Activated CD4-positive, alpha-beta T cell treated with anti-CD3 and anti-CD28 coated beads for 36 hours (primary cell): ENCODE results near the gene DKK2. TPM values are rescaled to one million over a fixed set of nuclear protein-coding genes. Genes with fewer than 3 reads are reported as not detected.
A peak's percentile ranks its signal among the peaks of the same experiment; 100 is the strongest.

Experiments
- ATAC-seq: fragments of 200-7000 bp; cut with Tn5 transposase; one replicate; pipeline ENCODE4 v1.10.0; 2021; ENCODE audit warnings: mild to moderate bottlenecking, moderate library complexity
- CTCF ChIA-PET: fragments of 350-600 bp; sonication (Branson Sonifier 250); formaldehyde crosslinking; loops from one replicate; lab custom pipeline; 2021; ENCODE audit warnings: antibody characterized with exemption; lab: Charles Lee
- POLR2A ChIA-PET: fragments of 350-600 bp; sonication (Branson Sonifier 250); formaldehyde crosslinking; loops from one replicate; lab custom pipeline; 2021; ENCODE audit warnings: antibody characterized with exemption, inconsistent platforms; lab: Charles Lee
- DNase-seq: peaks from one replicate; pipeline ENCODE4 v3.0.0-alpha.2; 2020
- H3K27ac Mint-ChIP-seq: one replicate; pipeline ENCODE4 v1.8.0; 2021; ENCODE audit warnings: mixed read lengths
- H3K27me3 Mint-ChIP-seq: one replicate; pipeline ENCODE4 v1.8.0; 2021; ENCODE audit warnings: mixed read lengths
- H3K36me3 Mint-ChIP-seq: one replicate; pipeline ENCODE4 v1.8.0; 2021; ENCODE audit warnings: low read depth, mixed read lengths
- H3K4me1 Mint-ChIP-seq: one replicate; pipeline ENCODE4 v1.8.0; 2021; ENCODE audit warnings: mixed read lengths
- H3K4me3 Mint-ChIP-seq: one replicate; pipeline ENCODE4 v1.8.0; 2021; ENCODE audit warnings: mild to moderate bottlenecking, moderate library complexity, mixed read lengths
- H3K9me3 Mint-ChIP-seq: one replicate; pipeline ENCODE4 v1.8.0; 2021; ENCODE audit warnings: low read depth, mixed read lengths
- intact Hi-C, 2 experiments: fragments of 100-400 bp; cut with DNase I in 1 of 2; cut with micrococcal nuclease in 1 of 2; formaldehyde crosslinking; loops; one replicate each; pipeline versions ENCODE4 v1.14.2 to v1.15.1; 2022 to 2024; cut with DNase I, micrococcal nuclease
- total RNA-seq, 2 experiments: library from RNA; stranded (reverse); gene quantifications; one replicate each; pipeline ENCODE4 v1.2.3, GENCODE V29; 2021

The DKK2 gene
- total RNA-seq, 2 experiments from 2014 or later = not detected

DNA sequence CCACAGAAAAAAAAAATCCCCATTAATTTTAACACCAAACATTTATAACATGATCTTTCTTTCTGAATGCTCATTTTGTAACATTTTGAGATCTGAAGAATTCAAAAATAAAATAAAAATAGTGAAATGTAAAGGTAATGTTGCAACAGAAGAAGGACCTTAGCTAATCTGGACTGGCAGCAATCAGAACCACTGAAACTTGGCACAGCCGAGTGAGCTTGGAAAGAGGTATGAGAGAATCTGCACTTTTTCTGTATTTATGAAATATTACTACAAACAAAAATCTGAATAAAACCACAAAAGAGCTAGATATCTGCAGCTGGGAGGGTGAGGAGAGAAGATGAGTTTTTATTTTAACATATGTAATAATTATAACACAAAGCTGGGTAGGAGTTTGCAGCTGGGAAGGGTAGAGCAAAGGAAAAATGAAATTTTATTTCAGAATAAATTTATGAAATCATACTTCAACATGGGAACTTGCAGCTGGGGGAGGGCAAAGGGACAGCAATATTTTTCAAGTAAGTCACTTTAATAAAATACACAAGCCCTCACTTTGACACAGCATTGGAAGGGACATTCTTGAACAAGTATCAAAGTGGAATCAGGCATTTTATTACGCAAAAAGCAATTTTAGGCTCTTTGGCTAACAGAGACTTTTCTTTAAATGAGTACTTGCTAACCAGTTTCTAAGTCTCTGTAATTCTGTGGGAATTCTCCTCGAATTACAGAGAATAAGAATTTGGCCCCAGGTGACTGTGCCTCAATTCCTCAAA lies 26.7 kb downstream of the DKK2 start:
- Mint-ChIP-seq H3K9me3 (no peaks in the 10 kb centered on the region), H3K27ac (no peak overlapping the region), H3K27me3 (no peaks in the 10 kb centered on the region), H3K4me3 (no peak overlapping the region), H3K4me1 (no peaks in the 10 kb centered on the region), H3K36me3 (no peaks in the 10 kb centered on the region)
- intact Hi-C loops = no loop called here
- no peak for DNase-seq
- CTCF ChIA-PET = no interaction called here
- no peak for ATAC-seq
- POLR2A ChIA-PET = no interaction called here

GRCh38 chr4:107008115-107008514 lies 28.0 kb downstream of the DKK2 start:
- CTCF ChIA-PET = no interaction called here
- no peaks in the 10 kb centered on the region for H3K36me3 Mint-ChIP-seq
- H3K4me1 Mint-ChIP-seq = no peaks in the 10 kb centered on the region
- POLR2A ChIA-PET = no interaction called here
- no peaks in the 10 kb centered on the region for H3K9me3 Mint-ChIP-seq
- DNase-seq (no peak), ATAC-seq (no peak)
- intact Hi-C loops = no loop called here
- no peak overlapping the region for H3K27ac Mint-ChIP-seq
- no peaks in the 10 kb centered on the region for H3K27me3 Mint-ChIP-seq
- H3K4me3 Mint-ChIP-seq = no peak overlapping the region

- ATAC-seq (no peak), DNase-seq (no peak)
- intact Hi-C loops = no loop called here
- H3K36me3 Mint-ChIP-seq = no peaks in the 10 kb centered on the region
- H3K9me3 Mint-ChIP-seq = no peaks in the 10 kb centered on the region
- no peak overlapping the region for H3K27ac Mint-ChIP-seq
- H3K4me1 Mint-ChIP-seq = no peaks in the 10 kb centered on the region
- H3K4me3 Mint-ChIP-seq = no peak overlapping the region
- H3K27me3 Mint-ChIP-seq = no peaks in the 10 kb centered on the region
- ChIA-PET CTCF (no interaction called here), POLR2A (no interaction called here)
Measured at GRCh38 chr4:107006218-107006617, 29.9 kb downstream of the DKK2 start.

DNA sequence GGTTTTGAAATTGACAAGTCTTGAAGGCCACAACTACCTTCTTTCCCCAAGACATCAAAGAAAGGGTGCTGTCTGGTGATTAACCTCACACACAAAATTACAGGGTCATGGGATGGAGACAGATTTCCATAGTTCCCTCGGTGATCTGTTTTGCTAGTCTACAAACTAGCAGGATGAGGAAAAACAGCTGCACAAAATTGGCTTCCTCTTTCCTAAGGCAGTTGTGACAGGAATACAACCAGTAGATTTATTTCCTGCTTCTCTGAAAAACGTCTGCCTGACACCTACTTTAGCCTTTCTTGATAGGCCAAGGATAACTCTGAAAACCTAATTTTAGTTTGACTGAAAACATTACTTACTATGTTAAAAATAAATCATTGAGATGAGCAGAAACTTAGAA lies 39.6 kb downstream of the DKK2 start:
- Mint-ChIP-seq H3K36me3 (no peaks in the 10 kb centered on the region), H3K4me3 (no peak overlapping the region), H3K9me3 (no peaks in the 10 kb centered on the region), H3K4me1 (no peaks in the 10 kb centered on the region), H3K27ac (no peak overlapping the region), H3K27me3 (peaks cover 2% of the 10 kb centered on the region)
- intact Hi-C loops = no loop called here
- no peak for ATAC-seq
- ChIA-PET CTCF (no interaction called here), POLR2A (no interaction called here)
- no peak for DNase-seq

GRCh38 chr4:106993827-106994226 lies 42.3 kb downstream of the DKK2 start:
- H3K9me3 Mint-ChIP-seq = no peaks in the 10 kb centered on the region
- H3K36me3 Mint-ChIP-seq = no peaks in the 10 kb centered on the region
- no peak overlapping the region for H3K27ac Mint-ChIP-seq
- intact Hi-C loops = no loop called here
- ChIA-PET CTCF (no interaction called here), POLR2A (no interaction called here)
- no peak for ATAC-seq
- no peaks in the 10 kb centered on the region for H3K4me1 Mint-ChIP-seq
- no peak for DNase-seq
- H3K4me3 Mint-ChIP-seq = no peak overlapping the region
- peaks cover 2% of the 10 kb centered on the region for H3K27me3 Mint-ChIP-seq

DNA sequence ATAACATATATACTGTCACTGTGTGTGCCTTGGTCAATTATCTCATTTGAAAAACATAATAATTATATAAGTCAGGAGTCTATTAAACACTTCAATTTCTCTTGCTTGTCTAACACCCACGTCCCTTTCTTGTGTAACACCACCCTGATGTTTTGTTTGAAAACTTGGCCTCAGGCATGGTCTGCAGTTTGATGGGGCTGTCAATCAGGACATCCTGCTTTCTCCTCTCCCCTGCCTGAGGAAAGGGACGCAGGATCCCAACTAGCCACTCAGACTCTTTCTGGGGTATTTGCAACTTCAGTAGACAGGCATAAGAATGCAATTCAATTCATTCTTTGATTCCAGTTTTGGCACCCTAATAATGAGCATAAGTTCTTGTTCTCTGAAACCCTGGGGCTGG lies 48.8 kb downstream of the DKK2 start:
- ChIA-PET POLR2A (no interaction called here), CTCF (no interaction called here)
- Mint-ChIP-seq H3K36me3 (no peaks in the 10 kb centered on the region), H3K4me1 (no peaks in the 10 kb centered on the region), H3K27ac (no peak overlapping the region), H3K4me3 (no peak overlapping the region), H3K27me3 (no peaks in the 10 kb centered on the region), H3K9me3 (no peaks in the 10 kb centered on the region)
- ATAC-seq = no peak
- intact Hi-C loops = no loop called here
- DNase-seq = no peak

- intact Hi-C loops = no loop called here
- ChIA-PET CTCF (no interaction called here), POLR2A (no interaction called here)
- no peaks in the 10 kb centered on the region for H3K4me1 Mint-ChIP-seq
- ATAC-seq = no peak
- no peak for DNase-seq
- no peaks in the 10 kb centered on the region for H3K9me3 Mint-ChIP-seq
- H3K4me3 Mint-ChIP-seq = no peak overlapping the region
- H3K36me3 Mint-ChIP-seq = no peaks in the 10 kb centered on the region
- no peak overlapping the region for H3K27ac Mint-ChIP-seq
- no peaks in the 10 kb centered on the region for H3K27me3 Mint-ChIP-seq
Measured at GRCh38 chr4:106986486-106986885, 49.6 kb downstream of the DKK2 start.

GRCh38 chr4:106985830-106986229 lies 50.3 kb downstream of the DKK2 start:
- H3K27ac Mint-ChIP-seq = no peak overlapping the region
- no peak overlapping the region for H3K4me3 Mint-ChIP-seq
- H3K4me1 Mint-ChIP-seq = no peaks in the 10 kb centered on the region
- no peaks in the 10 kb centered on the region for H3K27me3 Mint-ChIP-seq
- POLR2A ChIA-PET = no interaction called here
- H3K9me3 Mint-ChIP-seq = no peaks in the 10 kb centered on the region
- H3K36me3 Mint-ChIP-seq = no peaks in the 10 kb centered on the region
- CTCF ChIA-PET = no interaction called here
- ATAC-seq (no peak), DNase-seq (no peak)
- intact Hi-C loops = no loop called here

DNA sequence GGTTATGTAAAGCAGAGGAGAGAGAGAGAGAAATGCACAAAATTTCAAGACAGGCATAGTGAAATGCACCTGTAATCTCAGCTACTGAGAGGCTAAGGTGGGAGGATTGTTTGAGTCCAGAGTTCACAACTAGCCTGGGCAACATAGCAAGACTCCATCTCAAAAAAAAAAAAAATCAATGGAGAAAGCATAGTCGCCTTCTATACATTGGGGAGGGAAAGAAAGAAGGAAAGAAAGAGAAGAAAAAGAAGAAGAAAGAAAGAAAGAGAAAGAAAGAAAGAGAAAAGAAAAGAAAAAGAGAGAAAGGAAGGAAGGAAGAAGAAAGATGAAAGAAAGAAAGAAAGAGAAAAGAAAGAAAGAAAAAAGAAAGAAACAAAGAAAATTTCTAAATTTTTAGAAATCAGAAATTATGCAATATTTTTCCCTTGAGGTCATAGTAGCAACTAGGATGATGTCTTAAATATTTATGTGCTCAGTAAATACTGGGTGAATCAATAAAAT lies 53.4 kb downstream of the DKK2 start:
- no peaks in the 10 kb centered on the region for H3K36me3 Mint-ChIP-seq
- H3K4me1 Mint-ChIP-seq = no peaks in the 10 kb centered on the region
- no peak overlapping the region for H3K4me3 Mint-ChIP-seq
- H3K27ac Mint-ChIP-seq = peak overlapping the region; percentile 17
- POLR2A ChIA-PET = no interaction called here
- no peaks in the 10 kb centered on the region for H3K9me3 Mint-ChIP-seq
- H3K27me3 Mint-ChIP-seq = peaks cover 4% of the 10 kb centered on the region
- CTCF ChIA-PET = no interaction called here
- no peak for ATAC-seq
- intact Hi-C loops = no loop called here
- DNase-seq = no peak

DNA sequence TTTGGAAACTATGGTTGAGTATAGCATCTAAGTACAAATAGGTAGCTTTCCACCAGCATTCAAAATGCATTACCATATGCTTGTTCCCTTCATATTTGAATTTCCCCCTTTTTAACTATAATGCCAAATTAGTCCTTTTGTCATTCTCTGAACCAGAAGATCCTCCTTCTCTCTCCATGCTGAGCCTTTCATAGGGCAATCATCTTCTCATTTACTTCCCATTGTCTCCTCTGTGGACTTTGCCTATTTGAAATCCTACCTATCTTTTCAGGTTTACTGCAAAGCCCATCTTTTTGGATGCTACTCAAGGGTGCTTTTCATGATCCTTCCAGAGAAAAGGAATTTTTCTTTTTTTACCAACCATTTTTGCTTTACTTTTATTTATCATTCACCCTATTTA lies 54.7 kb downstream of the DKK2 start:
- ChIA-PET CTCF (no interaction called here), POLR2A (no interaction called here)
- no peak for DNase-seq
- H3K9me3 Mint-ChIP-seq = no peaks in the 10 kb centered on the region
- H3K4me3 Mint-ChIP-seq = no peak overlapping the region
- H3K4me1 Mint-ChIP-seq = no peaks in the 10 kb centered on the region
- H3K36me3 Mint-ChIP-seq = no peaks in the 10 kb centered on the region
- intact Hi-C loops = no loop called here
- H3K27me3 Mint-ChIP-seq = peaks cover 8% of the 10 kb centered on the region
- no peak for ATAC-seq
- H3K27ac Mint-ChIP-seq = no peak overlapping the region

- intact Hi-C loops = no loop called here
- ChIA-PET CTCF (no interaction called here), POLR2A (no interaction called here)
- ATAC-seq = no peak
- H3K4me3 Mint-ChIP-seq = no peak overlapping the region
- no peaks in the 10 kb centered on the region for H3K36me3 Mint-ChIP-seq
- no peaks in the 10 kb centered on the region for H3K9me3 Mint-ChIP-seq
- H3K4me1 Mint-ChIP-seq = no peaks in the 10 kb centered on the region
- no peak overlapping the region for H3K27ac Mint-ChIP-seq
- peaks cover 8% of the 10 kb centered on the region for H3K27me3 Mint-ChIP-seq
- no peak for DNase-seq
Measured at GRCh38 chr4:106979476-106979875, 56.6 kb downstream of the DKK2 start.

DNA sequence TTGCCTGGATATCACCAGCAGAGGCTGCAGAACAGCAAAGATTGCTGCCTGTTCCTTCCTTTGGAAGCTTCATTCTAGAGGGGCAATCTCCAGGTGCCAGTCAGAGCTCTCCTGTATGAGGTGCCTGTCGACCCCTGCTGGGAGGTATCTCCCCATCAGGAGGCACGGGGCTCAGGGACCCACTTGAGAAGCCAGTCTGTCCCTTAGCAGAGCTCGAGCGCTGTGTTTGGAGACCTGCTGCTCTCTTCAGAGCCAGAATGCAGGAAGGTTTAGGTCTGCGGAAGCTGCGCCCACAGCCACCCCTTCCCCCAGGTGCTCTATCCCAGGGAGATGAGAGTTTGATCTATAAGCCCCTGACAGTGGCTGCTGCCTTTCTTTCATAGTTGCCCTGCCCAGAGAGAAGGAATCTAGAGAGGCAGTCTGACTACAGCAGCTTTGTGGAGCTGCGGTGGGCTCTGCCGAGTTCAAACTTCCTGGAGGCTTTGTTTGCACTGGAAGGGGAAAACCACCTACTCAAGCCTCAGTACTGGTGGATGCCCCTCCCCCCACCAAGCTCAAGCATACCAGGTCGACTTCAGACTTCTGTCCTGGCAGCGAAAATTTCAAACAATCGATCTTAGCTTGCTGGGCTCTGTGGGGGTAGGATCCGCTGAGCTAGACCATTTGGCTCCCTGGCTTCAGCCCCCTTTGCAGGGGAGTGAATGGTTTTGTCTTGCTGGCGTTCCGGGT lies 57.9 kb downstream of the DKK2 start:
- intact Hi-C loops = no loop called here
- Mint-ChIP-seq H3K27ac (no peak overlapping the region), H3K4me1 (no peaks in the 10 kb centered on the region), H3K27me3 (peaks cover 8% of the 10 kb centered on the region), H3K4me3 (no peak overlapping the region), H3K9me3 (peaks cover under 1% of the 10 kb centered on the region), H3K36me3 (no peaks in the 10 kb centered on the region)
- ATAC-seq (no peak), DNase-seq (no peak)
- POLR2A ChIA-PET = no interaction called here
- CTCF ChIA-PET = no interaction called here
